NCI-H748 (cell line): Measurements from ENCODE around the gene RMI1.
"Not testable (repeated sequence)": the region's sequence is repeated elsewhere in the genome, so short reads cannot be mapped to it uniquely, and the experiment has no call there.

Experiments
- DNase-seq: peaks from one replicate; lab custom pipeline; 2025; ENCODE audit not compliant: unreplicated experiment; lab: John Stamatoyannopoulos, UW

Gene RMI1

DNA sequence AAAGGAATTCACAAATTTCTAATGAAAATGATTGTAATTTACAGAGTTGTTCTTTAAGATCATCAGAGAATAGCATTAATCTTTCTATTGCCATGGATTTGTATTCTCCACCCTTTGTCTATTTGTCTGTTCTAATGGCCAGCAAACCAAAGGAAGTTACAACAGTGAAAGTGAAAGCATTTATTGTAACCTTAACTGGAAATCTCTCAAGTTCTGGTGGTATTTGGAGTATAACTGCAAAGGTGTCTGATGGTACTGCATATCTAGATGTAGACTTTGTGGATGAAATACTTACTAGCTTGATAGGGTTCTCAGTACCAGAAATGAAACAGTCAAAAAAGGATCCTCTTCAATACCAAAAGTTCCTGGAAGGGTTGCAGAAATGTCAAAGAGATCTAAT lies 21.7 kb downstream of the RMI1 start:
- no peak for DNase-seq

- DNase-seq = no peak
Measured at GRCh38 chr9:84003246-84003645, 22.6 kb downstream of the RMI1 start.

DNA sequence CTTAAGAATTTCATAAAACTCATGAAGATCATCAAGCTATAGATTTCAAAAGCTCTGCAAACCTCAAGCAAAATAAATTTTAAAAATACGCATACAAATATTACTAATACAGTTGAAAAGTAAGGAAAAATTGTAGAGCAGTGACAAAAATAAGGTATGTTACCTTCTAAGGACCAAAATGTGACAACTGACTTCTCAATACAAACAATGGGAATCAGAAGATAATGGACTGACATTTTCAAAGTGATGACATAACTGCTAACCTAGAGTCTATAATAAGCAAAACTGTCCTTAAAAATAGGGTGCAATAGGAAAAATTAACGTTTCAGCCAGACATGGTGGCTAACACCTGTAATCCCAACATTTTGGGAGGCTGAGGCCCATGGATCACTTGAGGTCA lies 27.1 kb downstream of the RMI1 start:
- no peak for DNase-seq

DNA sequence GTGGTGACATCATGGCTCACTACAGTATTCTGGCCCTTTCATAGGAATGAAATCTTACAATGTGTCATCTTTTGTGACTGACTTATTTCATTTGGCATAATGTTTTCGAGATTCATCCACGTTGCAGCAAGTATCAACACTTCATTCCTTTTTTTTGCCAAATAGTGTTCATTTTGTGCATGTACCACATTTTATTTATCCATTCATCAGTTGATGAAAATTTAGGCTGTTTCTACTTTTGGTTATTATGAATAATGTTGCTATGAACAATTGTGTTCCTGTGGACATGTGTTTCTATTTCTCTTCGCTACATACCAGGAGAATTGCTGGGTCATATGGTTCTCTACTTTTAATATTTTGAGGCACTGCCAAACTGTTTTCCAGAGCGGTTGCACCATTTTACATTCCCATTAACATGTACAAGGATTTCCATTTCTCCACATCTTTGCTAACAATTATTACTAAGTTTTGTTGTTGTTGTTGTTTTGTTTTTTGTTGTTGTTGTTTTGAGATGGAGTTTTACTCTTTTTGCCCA lies 43.5 kb downstream of the RMI1 start:
- DNase-seq = no peak

DNA sequence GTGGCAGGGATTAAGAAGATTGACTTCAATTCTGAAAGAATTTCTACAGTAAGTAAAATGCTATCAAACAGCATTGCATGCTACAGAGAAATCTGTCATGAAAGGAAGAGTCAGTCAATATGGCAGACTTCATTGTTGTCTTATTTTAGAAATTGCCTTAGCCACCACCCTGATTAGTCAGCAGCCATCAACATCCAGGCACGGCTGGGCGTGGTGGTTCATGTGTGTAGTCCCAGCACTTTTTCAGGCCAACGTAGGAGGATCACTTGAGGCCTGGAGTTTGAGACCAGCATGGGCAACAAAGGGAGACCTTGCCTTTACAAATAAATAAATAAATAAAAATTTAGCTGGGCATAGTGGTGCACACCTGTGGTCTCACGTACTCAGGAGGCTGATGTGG lies 46.6 kb downstream of the RMI1 start:
- no peak for DNase-seq

DNA sequence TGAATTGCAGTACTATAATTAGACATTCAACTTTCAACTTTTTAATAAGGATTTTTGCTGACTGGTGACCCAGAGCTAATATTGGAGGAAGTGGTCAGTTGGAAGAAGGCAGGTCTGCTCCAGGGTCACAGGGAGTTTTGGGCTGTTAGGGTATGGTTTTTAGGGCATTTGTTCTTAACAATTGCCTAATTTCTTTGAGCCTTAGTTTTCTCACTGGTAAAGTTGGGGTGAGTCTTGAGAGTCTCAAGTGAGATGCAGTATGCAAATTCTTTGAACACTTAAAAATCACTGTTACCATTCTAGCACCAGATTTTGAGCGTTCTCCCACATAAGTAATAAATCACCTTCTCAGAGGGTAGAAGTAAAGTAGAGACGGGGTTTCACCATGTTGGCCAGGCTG lies 50.9 kb downstream of the RMI1 start:
- no peak for DNase-seq

DNA sequence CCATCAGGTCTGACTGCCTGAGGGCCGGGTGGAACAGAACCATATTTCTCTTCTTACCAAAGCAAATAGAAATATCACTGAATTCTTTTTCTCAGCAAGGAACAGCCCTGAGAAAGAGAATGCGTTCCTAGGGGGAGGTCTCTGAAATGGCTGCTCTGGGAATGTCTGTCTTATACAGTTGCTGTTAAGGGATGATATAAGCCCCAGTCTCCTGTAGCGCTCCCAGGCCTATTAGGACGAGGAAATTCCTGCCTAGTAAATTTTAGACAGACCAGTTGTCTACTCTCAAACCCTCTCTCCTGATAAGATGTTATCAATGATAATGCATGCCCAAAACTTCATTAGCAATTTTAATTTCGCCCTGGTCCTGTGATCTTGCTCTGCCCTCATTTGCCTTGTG lies 61.3 kb downstream of the RMI1 start:
- DNase-seq = not testable (repeated sequence)

DNA sequence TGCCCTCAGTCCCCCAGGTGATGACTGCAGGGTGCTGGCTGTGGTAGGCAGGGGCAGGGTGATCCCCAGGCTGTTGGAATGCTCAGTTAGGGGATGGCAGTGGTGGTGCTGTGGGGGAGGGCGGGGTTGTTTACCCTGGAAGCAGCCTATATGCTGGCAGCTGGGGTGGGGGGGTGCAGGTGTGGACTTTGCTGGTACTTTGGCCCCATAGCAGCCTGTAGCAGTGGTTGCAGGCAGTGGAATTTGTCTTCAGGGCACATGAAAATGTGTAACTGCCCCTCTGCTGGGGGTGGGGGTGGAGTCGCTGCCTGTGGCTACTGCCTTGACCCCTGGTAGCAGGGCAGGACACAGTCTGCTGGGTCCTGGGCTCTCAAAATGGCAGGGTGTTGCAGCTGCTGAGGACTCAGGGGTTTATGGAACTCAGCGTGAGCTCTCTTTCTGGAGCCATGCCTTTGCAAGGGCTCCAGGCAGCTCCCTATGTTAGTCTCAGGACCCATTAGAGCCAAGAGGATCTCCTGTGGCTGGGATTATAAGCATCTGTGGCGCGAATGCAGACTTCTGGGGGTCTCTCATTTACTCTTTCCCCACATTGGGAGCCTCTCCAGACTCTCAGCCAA lies 65.0 kb downstream of the RMI1 start:
- DNase-seq = no peak
